Naive thymus-derived CD8-positive, alpha-beta T cell (primary cell): Measurements from ENCODE around the gene CNDP1. TPM values are rescaled to one million over a fixed set of nuclear protein-coding genes. Genes with fewer than 3 reads are reported as not detected.
A peak's percentile ranks its signal among the peaks of the same experiment; 100 is the strongest.

Experiments used
- ATAC-seq, 2 donors: fragments of 150-1000 bp; cut with Tn5 transposase in 1 of 2; sonication (Bioruptor Pico), chemical (Tn5 transposase) in 1 of 2; 1 replicate in 1 of 2; 2 replicates in 1 of 2; pipeline ENCODE4 v1.10.0; 2021; ENCODE audit warnings: mild to moderate bottlenecking in 2 of 2, moderate library complexity in 2 of 2
- POLR2A ChIA-PET: fragments of 350-600 bp; sonication (Branson Sonifier 250); formaldehyde crosslinking; loops from one replicate; lab custom pipeline; 2021; ENCODE audit warnings: antibody characterized with exemption; lab: Charles Lee
- DNase-seq, 10 donors: peaks; one replicate each; pipeline versions ENCODE4 v3.0.0 to v3.0.0-alpha.2; 2020 to 2022
- H3K27ac Mint-ChIP-seq, 10 donors: one replicate each; pipeline ENCODE4 v1.8.0; 2020 to 2022; ENCODE audit warnings: mild to moderate bottlenecking in 10 of 10, mixed read lengths in 10 of 10, moderate library complexity in 4 of 10, inconsistent platforms in 1 of 10
- H3K27me3 Mint-ChIP-seq, 5 donors: one replicate each; pipeline ENCODE4 v1.8.0; 2021 to 2022; ENCODE audit warnings: mixed read lengths in 5 of 5
- H3K36me3 Mint-ChIP-seq, 3 donors: one replicate each; pipeline ENCODE4 v1.8.0; 2020 to 2022; ENCODE audit warnings: mixed read lengths in 3 of 3, mild to moderate bottlenecking in 2 of 3, inconsistent platforms in 1 of 3
- H3K4me1 Mint-ChIP-seq, 4 donors: one replicate each; pipeline ENCODE4 v1.8.0; 2021 to 2022; ENCODE audit warnings: mixed read lengths in 4 of 4
- H3K4me3 Mint-ChIP-seq, 10 donors: one replicate each; pipeline ENCODE4 v1.8.0; 2020 to 2022; ENCODE audit warnings: mild to moderate bottlenecking in 10 of 10, mixed read lengths in 10 of 10, moderate library complexity in 6 of 10, inconsistent platforms in 1 of 10
- H3K9me3 Mint-ChIP-seq, 9 donors: one replicate each; pipeline ENCODE4 v1.8.0; 2020 to 2022; ENCODE audit warnings: mixed read lengths in 9 of 9, mild to moderate bottlenecking in 3 of 9, inconsistent platforms in 1 of 9, moderate library complexity in 1 of 9
- polyA plus RNA-seq, 3 donors: library from polyadenylated mRNA; unstranded; fragments of 300-500 nt; fragmentation: Illumina TruSeq; gene quantifications; one replicate each; pipeline ENCODE4 v1.2.3, GENCODE V29; 2021
- total RNA-seq, 8 experiments: library from RNA in 2 of 8; stranded (reverse) in 2 of 8; gene quantifications; one replicate each; pipeline ENCODE4 v1.2.3 and lab custom pipeline; 2021 to 2026

Gene CNDP1
- total and polyA plus RNA-seq, 5 experiments from 2014 or later: not detected

DNA sequence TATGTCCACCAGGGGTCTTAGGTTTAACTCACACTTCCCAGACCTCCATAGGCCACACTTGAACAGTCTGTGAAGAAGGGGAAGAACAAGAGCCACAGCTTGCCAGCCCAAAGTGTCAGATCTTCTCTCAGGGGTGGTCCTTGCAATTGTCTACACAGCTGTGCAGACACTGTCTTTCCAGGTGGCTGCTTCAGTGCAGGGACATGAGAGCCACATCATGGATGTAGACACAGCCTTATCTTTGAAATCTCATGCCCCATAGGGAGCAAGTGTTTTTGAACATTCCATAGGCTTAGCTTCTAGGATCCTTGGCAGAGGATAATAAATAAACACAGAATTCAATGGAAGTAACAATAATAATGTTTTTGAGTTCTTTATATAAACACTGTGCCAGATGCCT is 70.1 kb downstream of the CNDP1 start:
- Mint-ChIP-seq H3K4me3 (no peak overlapping the region), H3K4me1 (peaks cover 26 to 63% (median 46%) of the 10 kb centered on the region in 4 donors), H3K9me3 (peaks cover 0 to 11% (median 0%) of the 10 kb centered on the region in 9 donors), H3K36me3 (peaks cover 0 to 5% (median 0%) of the 10 kb centered on the region in 3 donors), H3K27ac (peak overlapping the region in 1 of 10 donors; percentile 19), H3K27me3 (no peaks in the 10 kb centered on the region)
- DNase-seq (no peak), ATAC-seq (no peak)
- POLR2A ChIA-PET: interaction anchor here (1.3 kb wide), 1 partner anchor 79 kb away, joined by 3 read pairs; no protein-coding TSS in a partner anchor

DNA sequence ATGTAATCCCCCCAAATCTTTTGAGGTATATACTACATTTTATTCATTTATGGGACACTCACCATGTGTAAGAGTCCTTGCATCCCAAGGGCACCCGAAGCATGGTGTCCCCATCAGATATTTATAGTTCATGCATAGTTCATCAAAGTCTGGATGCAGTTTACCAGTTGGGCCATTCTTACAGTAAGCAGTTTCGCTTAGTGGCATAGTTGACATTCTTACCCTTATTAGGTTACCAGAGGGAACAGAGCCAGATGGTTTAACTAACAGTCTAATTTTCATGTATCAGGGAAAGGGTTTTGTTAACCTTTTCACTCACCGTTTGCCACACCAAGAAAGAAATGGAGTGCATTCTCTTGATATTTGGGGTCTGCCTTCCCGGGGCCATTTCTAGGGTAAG is 70.5 kb downstream of the CNDP1 start:
- peaks cover 0 to 5% (median 0%) of the 10 kb centered on the region in 3 donors for H3K36me3 Mint-ChIP-seq
- H3K9me3 Mint-ChIP-seq: peaks cover 0 to 11% (median 0%) of the 10 kb centered on the region in 9 donors
- DNase-seq (no peak), ATAC-seq (no peak)
- peaks cover 24 to 60% (median 44%) of the 10 kb centered on the region in 4 donors for H3K4me1 Mint-ChIP-seq
- no peaks in the 10 kb centered on the region for H3K27me3 Mint-ChIP-seq
- POLR2A ChIA-PET: interaction anchor here (1.3 kb wide), 1 partner anchor 80 kb away, joined by 3 read pairs; no protein-coding TSS in a partner anchor
- H3K4me3 Mint-ChIP-seq: no peak overlapping the region
- H3K27ac Mint-ChIP-seq: no peak overlapping the region

DNA sequence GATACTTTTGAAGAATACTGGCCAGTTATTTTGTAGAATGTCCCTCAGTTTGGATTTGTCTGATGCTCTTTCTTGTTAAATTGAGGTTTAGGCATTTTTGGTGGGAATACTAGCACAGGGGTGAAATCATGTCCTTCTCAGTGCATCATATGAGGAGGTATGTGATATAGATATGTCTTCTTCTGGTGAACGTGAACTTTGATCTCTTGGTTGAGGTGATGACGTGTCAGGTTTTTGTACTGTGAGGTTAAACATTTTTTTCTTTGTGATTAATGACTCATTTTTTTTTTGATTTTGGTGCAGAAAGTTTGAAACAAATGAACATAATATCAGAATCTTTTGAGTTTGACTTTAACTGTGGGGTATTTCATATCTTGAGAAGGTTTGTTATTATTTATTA is 74.4 kb downstream of the CNDP1 start:
- no peak for ATAC-seq
- no peak for DNase-seq
- peaks cover 0 to 8% (median 0%) of the 10 kb centered on the region in 3 donors for H3K36me3 Mint-ChIP-seq
- H3K27me3 Mint-ChIP-seq: no peaks in the 10 kb centered on the region
- no peak overlapping the region for H3K4me3 Mint-ChIP-seq
- POLR2A ChIA-PET: no interaction called here
- peaks cover 23 to 48% (median 40%) of the 10 kb centered on the region in 4 donors for H3K4me1 Mint-ChIP-seq
- H3K9me3 Mint-ChIP-seq: no peaks in the 10 kb centered on the region
- no peak overlapping the region for H3K27ac Mint-ChIP-seq

DNA sequence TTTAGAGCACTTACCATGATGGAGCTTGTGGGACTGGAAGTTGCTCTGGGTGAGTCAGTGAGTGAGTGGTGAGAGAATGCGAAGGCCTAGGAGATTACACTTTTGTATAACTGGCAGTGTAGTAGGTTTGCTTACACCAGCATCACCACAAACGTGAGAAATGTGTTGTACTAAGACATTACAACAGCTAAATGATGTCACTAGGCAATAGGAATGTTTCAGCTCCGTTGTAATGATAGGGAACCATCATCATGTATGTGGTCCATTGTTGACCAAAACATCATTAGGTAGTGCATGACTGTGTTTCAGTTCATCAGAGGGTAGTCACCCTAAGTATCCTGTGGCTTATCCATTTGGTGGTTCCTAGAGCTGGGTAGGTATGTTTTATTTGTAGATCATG is 75.2 kb downstream of the CNDP1 start:
- POLR2A ChIA-PET: interaction anchor here (0.9 to 1.3 kb wide), 2 partner anchors 11 to 13 kb away, joined by 3 to 8 read pairs; partner anchors contain the start of gene ZNF407
- ATAC-seq (no peak), DNase-seq (no peak)
- Mint-ChIP-seq H3K27ac (no peak overlapping the region), H3K36me3 (peaks cover 0 to 3% (median 2%) of the 10 kb centered on the region in 3 donors), H3K9me3 (no peaks in the 10 kb centered on the region), H3K4me1 (peaks cover 16 to 42% (median 39%) of the 10 kb centered on the region in 4 donors), H3K27me3 (no peaks in the 10 kb centered on the region), H3K4me3 (no peak overlapping the region)

DNA sequence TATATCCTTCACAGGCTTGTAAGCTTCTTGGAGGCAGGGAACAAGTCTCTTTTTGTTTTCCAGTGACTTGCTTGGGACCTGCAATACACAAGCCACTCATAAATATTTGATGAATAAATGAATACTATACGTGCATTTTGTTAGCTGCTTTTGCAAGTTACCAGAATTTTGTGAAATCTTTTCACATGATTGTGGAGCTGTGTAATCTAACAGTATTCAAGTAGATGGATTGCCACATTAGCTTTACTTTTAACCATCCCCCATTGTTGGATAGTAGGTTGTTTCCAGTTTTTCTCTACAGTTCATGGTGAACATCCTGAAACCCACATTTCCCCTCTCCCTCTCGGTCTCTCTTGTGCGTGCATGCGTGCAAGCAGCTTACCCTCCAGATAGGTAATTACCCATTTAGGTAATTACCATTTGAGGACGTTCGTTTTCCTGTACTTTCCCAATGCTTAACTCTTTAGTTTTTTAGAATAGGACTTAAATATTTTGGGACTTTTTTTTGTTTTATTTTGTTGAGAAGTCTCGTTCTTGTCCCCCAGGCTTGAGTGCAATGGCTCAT is 75.8 kb downstream of the CNDP1 start:
- Mint-ChIP-seq H3K9me3 (no peaks in the 10 kb centered on the region), H3K36me3 (peaks cover 0 to 8% (median 5%) of the 10 kb centered on the region in 3 donors), H3K27ac (no peak overlapping the region), H3K4me3 (no peak overlapping the region), H3K27me3 (no peaks in the 10 kb centered on the region), H3K4me1 (peaks cover 16 to 42% (median 38%) of the 10 kb centered on the region in 4 donors)
- no peak for DNase-seq
- POLR2A ChIA-PET: interaction anchor here (0.9 to 1.3 kb wide), 2 partner anchors 12 to 13 kb away, joined by 3 to 8 read pairs; partner anchors contain the start of gene ZNF407
- no peak for ATAC-seq

DNA sequence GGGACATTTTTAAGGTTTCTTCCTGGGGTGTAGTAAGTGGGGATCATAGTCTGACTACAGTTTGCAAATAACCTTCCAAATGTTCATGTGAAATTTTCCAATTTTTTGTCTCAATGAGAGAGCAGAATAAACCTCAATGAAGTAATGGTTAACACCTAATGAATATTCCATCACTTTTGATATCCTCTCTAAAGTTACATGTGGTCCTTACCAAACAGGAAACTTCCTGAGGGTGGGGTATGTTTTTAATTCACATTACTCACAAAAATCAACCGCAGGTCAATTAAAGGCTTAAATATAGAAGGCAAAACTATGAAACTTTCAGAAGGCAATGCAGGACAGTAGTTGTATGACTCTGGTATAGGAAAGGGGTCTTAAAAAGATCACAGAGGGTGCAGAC is 76.6 kb downstream of the CNDP1 start:
- Mint-ChIP-seq H3K36me3 (peaks cover 0 to 11% (median 5%) of the 10 kb centered on the region in 3 donors), H3K4me3 (peak overlapping the region in 1 of 10 donors; percentile 13), H3K27me3 (no peaks in the 10 kb centered on the region), H3K9me3 (no peaks in the 10 kb centered on the region), H3K4me1 (peaks cover 16 to 42% (median 37%) of the 10 kb centered on the region in 4 donors), H3K27ac (no peak overlapping the region)
- POLR2A ChIA-PET: no interaction called here
- no peak for ATAC-seq
- no peak for DNase-seq

DNA sequence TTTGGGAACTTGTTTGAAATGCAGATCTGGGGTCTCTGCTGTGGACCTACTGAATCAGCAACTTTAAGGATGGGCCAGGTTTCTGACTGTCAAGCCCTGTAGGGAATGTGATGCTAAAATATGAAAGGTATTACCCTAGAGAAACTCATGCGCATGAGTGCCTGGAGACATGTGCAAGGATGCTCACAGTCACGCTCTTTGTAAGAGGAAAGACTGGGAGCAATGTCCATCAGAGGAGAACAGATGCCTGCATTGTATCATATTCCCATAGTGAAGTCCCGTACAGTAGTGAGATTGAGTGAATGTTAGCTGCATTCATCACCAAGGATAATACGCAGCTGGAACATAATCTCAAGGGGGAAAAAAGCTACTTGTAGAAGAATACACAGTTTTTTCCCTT is 77.5 kb downstream of the CNDP1 start:
- peaks cover 16 to 42% (median 37%) of the 10 kb centered on the region in 4 donors for H3K4me1 Mint-ChIP-seq
- no peaks in the 10 kb centered on the region for H3K27me3 Mint-ChIP-seq
- no peak overlapping the region for H3K4me3 Mint-ChIP-seq
- no peaks in the 10 kb centered on the region for H3K9me3 Mint-ChIP-seq
- no peak for DNase-seq
- POLR2A ChIA-PET: no interaction called here
- peaks cover 0 to 11% (median 5%) of the 10 kb centered on the region in 3 donors for H3K36me3 Mint-ChIP-seq
- ATAC-seq: no peak
- peak overlapping the region in 1 of 10 donors; percentile 14 for H3K27ac Mint-ChIP-seq

DNA sequence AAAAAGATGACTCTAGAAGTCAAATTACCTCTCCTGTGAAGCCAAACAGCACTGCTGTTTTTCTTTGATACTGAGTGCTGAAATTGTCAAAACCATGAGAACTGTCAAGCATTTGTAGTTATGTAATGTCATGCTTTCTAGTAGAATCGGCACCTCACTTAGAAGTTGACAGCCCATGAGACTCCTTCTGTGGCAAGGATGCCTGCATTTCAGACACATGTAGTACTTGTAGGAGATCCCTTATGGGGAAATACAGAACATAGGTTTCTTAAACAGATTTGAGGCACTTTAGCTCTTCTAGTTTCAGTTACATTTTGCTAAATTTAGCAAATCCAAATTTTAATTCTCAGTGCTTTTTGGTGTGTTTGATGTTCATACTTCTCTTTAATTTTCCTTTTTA is 79.1 kb downstream of the CNDP1 start:
- Mint-ChIP-seq H3K4me3 (no peak overlapping the region), H3K27me3 (no peaks in the 10 kb centered on the region), H3K27ac (peak overlapping the region in 1 of 10 donors; percentile 3), H3K4me1 (peaks cover 16 to 42% (median 34%) of the 10 kb centered on the region in 4 donors), H3K36me3 (peaks cover 0 to 11% (median 5%) of the 10 kb centered on the region in 3 donors), H3K9me3 (no peaks in the 10 kb centered on the region)
- DNase-seq: no peak
- POLR2A ChIA-PET: no interaction called here
- no peak for ATAC-seq

DNA sequence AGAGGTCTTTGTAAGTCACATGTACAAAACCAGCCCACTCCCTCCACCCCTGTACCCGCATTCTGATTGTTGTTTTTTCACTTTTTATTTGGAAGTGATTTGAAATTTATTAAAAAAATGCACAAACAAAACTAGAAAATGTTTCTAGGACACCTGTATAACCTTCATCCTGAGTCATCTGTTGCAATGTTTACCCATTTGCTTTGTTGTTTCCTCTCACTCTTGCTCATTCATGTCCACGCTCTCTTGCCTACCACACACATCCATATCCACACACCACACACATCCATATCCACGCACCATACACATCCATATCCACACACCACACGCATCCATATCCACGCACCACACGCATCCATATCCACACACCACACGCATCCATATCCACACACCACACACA is 82.2 kb downstream of the CNDP1 start:
- Mint-ChIP-seq H3K36me3 (peaks cover 0 to 11% (median 2%) of the 10 kb centered on the region in 3 donors), H3K4me1 (peaks cover 6 to 20% (median 15%) of the 10 kb centered on the region in 4 donors), H3K9me3 (no peaks in the 10 kb centered on the region), H3K27me3 (no peaks in the 10 kb centered on the region), H3K27ac (no peak overlapping the region), H3K4me3 (no peak overlapping the region)
- no peak for ATAC-seq
- DNase-seq: no peak
- POLR2A ChIA-PET: no interaction called here

DNA sequence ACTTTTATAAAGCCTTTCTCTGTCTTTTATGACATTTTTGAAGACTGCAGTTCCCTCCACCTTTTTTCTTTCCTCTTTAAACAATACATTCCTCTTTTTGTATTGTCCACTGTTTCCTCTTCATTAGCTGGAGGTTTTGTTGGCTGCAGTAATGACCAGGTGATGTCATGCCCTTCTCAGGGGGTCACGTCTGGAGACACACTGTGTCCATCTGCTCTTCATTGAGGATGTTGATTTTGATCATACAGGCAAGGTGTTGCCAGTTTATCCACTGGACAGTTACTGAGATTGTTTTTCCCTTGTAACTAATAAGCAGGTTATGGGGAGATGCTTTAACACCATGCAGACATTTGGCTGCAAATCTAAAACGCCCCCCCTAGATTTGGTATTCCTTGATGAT is 83.2 kb downstream of the CNDP1 start:
- Mint-ChIP-seq H3K4me3 (no peak overlapping the region), H3K27ac (no peak overlapping the region), H3K27me3 (no peaks in the 10 kb centered on the region), H3K9me3 (no peaks in the 10 kb centered on the region), H3K36me3 (peaks cover 0 to 11% (median 2%) of the 10 kb centered on the region in 3 donors), H3K4me1 (peaks cover 2 to 17% (median 9%) of the 10 kb centered on the region in 4 donors)
- no peak for DNase-seq
- no peak for ATAC-seq
- POLR2A ChIA-PET: no interaction called here

DNA sequence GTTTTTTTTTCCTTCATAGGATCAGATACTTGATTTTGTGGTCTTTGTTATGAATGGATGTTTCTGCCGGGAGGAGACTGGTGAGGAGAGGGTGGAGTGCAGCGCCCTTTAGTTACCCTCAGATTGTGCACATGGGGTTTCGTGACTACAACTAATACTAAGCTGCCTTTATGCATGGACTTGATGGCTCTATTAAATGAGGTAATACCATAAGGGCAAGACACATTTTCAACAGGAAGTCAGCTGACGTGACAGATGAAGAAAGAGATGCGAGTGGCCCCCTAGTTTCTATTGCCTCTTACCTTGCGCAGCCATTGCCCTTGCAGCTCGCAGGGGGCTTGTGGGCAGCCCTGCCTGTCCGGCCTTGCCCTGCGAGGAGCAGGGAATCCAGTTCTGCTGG is 87.8 kb downstream of the CNDP1 start:
- DNase-seq (no peak), ATAC-seq (peak; percentile 33 to 59)
- Mint-ChIP-seq H3K27ac (no peak overlapping the region), H3K9me3 (no peaks in the 10 kb centered on the region), H3K4me1 (peaks cover 3 to 18% (median 5%) of the 10 kb centered on the region in 4 donors), H3K4me3 (no peak overlapping the region), H3K36me3 (no peaks in the 10 kb centered on the region), H3K27me3 (no peaks in the 10 kb centered on the region)
- POLR2A ChIA-PET: interaction anchor here (0.7 to 1.3 kb wide), 2 partner anchors 24 to 45 kb away, joined by 3 read pairs; partner anchors contain the start of gene ZNF407

DNA sequence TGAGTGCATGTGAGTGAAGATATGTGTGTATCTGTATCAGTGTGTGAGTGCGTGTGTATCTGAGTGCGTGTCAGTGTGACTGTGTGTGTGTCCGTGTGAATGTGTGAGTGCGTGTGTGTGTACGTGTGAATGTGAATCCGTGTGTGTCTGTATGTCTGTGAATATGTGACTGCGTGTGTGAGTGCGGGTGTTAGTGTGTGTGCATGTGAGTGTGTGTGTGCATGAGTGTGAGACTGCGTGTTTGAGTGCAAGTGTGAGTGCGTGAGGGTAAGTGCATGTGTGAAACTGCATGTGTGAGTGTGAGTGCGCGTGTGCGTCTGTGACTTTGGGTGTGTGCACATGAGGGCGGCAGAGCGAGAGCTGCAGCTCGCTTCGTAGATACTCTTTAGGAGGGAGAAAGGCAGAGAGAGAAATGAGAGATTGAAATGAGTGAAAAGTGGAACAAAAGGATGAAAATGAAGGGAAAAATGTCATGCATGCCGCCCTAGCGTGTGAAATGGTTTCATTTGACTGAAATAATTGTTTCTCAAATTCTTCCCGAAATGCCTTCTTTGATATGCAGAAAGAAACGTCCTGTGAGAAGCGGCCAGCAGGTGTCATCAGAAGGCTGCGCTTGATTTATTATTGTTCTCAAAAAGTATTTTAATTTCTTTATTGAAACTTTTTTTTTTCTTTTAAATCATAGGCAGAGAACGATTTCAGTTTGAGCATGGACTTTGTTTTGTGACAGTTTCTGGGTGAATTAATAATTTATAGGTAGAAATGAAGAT is 88.9 kb downstream of the CNDP1 start:
- H3K27ac Mint-ChIP-seq: no peak overlapping the region
- ATAC-seq (peak; percentile 36 to 46), DNase-seq (peak in 9 of 10 donors; percentile 6 to 68 (median 46))
- no peaks in the 10 kb centered on the region for H3K36me3 Mint-ChIP-seq
- H3K4me3 Mint-ChIP-seq: no peak overlapping the region
- no peaks in the 10 kb centered on the region for H3K27me3 Mint-ChIP-seq
- H3K4me1 Mint-ChIP-seq: peaks cover 4 to 22% (median 12%) of the 10 kb centered on the region in 4 donors
- no peaks in the 10 kb centered on the region for H3K9me3 Mint-ChIP-seq
- POLR2A ChIA-PET: interaction anchor here (1.2 to 1.9 kb wide), 3 partner anchors 25 to 450 kb away, joined by 3 to 8 read pairs (median 5); partner anchors contain the start of gene ZNF407
